GM10266 (cell line): Measurements from ENCODE around the gene IQCB1.

Source experiments
- DNase-seq: peaks from one replicate; pipeline ENCODE4 v3.0.0; 2012; ENCODE audit errors: extremely low spot score
- TF ChIP-seq, protein P1 (sequence below): IDR thresholded peaks from 2 replicates; pipeline ENCODE4 v1.5.1; 2012; ENCODE audit warnings: mild to moderate bottlenecking, low read depth; ENCODE audit not compliant: control insufficient read depth, insufficient read depth; ENCODE audit errors: missing control alignments

The IQCB1 gene

GRCh38 chr3:121822973-121823372 is 11.9 kb downstream of the IQCB1 start:
- TF ChIP-seq, protein P1, sequence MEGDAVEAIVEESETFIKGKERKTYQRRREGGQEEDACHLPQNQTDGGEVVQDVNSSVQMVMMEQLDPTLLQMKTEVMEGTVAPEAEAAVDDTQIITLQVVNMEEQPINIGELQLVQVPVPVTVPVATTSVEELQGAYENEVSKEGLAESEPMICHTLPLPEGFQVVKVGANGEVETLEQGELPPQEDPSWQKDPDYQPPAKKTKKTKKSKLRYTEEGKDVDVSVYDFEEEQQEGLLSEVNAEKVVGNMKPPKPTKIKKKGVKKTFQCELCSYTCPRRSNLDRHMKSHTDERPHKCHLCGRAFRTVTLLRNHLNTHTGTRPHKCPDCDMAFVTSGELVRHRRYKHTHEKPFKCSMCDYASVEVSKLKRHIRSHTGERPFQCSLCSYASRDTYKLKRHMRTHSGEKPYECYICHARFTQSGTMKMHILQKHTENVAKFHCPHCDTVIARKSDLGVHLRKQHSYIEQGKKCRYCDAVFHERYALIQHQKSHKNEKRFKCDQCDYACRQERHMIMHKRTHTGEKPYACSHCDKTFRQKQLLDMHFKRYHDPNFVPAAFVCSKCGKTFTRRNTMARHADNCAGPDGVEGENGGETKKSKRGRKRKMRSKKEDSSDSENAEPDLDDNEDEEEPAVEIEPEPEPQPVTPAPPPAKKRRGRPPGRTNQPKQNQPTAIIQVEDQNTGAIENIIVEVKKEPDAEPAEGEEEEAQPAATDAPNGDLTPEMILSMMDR = no peak
- DNase-seq = no peak

GRCh38 chr3:121821421-121822199 is 13.2 kb downstream of the IQCB1 start:
- TF ChIP-seq, protein P1 = no peak
- no peak for DNase-seq

DNA sequence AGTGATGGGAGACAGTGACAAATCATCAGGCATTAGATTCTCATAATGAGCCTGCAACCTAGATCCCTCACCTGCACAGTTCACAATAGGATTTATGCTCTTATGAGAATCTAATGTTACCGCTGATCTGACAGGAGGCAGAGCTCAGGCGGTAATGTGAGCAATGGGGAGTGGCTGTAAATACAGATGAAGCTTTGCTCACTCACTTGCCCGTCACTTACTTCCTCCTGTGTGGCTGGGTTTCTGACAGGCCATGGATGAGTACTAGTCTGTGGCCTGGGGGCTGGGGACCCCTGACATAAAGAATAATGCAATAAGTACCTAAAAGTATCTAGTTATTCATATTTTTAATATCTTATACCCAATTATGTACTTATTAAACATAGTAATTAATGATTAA is 15.6 kb downstream of the IQCB1 start:
- DNase-seq = no peak
- TF ChIP-seq, protein P1 = no peak

DNA sequence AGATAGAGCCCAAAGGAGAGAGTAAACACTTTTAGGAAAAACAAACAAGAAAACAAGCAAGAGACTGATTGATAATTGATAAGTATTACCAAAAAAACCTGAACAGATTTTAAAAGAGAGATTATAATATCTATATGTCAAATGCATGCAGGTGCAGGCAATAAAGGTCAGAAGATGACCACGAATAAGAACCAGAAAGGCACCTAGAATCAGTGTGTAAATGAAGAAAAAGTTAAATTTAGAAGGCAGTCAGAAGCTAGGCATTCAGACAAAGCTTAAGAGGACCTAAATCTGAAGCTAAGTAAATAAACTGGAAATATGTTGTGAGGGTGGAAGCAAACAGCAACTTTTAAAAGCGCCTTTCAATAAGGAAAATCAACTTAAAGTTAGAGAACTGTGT is 16.3 kb downstream of the IQCB1 start:
- TF ChIP-seq, protein P1 = no peak

GRCh38 chr3:121817753-121818152 is 17.1 kb downstream of the IQCB1 start:
- no peak for DNase-seq
- TF ChIP-seq, protein P1 = no peak

More for the DNA sequence above, 16.3 kb downstream of the IQCB1 start:
- DNase-seq = no peak

DNA sequence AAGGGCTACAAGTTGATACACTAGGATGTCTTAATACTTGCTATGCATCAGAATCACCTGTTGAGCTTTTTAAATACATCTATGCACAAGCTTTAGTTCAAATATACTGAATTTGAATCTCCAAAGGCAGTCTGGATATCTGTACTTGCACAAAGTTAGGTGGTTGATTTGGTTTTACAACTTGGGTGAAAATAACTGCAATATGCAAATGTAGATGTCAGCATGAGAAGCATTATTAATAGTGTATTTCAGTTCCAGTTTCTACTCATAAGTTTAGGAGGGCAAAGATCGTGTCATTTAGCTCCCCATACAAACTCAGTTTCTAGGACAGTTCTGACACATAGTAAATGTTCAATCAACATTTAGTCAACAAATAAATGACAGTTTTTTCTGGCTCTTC is 25.6 kb downstream of the IQCB1 start:
- DNase-seq = peak; percentile 46

More for the DNA sequence above, 25.6 kb downstream of the IQCB1 start:
- TF ChIP-seq, protein P1 = no peak
